NCI-H146 (cell line): ENCODE data around the gene RANBP3.
A peak's percentile ranks its signal among the peaks of the same experiment; 100 is the strongest.

Experiments used
- DNase-seq: peaks from one replicate; lab custom pipeline; 2025; lab: John Stamatoyannopoulos, UW

RANBP3 gene

DNA sequence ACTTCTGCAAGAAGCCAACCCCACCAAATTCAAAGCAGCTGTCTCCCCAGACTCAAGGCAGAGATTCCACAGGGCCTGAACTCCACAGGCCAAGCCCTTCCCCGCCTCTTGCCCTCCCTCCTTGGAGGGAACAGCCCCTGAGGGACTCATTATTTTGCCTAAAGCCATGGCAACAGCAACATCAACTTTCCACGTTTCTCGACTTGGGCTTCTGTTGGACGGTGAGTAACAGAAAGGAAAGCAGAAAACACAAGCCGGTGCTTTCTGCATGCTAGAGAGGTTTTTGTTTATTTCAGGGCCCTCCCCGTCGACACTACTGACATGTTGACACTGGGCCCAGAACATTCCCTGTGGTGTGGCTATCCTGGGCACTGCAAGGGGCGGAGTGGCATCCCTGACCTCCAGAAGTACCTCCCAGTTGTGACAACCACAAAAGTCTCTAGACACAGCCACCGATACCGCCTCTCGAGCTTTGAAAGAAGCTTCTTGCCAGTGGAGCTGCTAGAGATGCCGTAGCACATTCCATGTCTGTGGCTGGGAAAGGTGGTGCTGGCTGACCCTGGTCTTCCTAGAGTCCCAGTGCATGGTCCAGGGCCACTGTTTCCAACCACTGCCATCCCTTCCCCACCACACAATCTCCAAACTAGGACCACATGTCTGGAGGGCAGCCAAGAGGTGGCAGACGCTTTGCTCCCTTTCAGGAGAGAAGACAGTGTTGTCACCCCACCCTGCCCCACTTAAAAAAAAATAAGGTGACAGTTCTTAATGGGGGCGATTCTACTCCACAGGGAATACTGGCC, 51.1 kb downstream of the RANBP3 start:
- no peak for DNase-seq

DNA sequence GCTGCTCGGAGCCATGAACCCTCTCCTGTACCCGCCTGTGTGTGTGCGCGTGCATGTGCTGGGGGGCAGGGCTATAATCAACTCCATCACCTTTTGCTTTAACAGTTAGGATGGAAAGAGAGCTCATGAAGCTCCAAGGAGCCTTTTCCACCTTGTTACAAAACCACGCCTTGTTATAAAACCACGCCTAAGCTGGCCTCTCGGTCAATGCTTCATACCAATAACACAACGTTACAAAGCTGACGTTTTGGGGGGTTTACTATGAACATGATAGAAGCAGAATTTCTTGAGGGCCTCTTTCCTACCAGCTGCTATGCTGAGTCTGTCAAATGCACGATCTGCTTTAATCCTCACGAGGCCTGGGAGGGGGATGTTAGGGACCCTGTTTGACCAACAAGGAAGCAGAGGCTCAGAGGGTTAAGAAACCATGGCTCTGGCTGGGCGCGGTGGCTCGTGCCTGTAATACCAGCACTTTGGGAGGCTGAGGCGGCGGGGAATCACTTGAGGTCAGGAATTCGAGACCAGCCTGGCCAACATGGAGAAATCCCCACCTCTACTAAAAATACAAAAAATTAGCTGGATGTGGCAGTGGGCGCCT, 52.0 kb downstream of the RANBP3 start:
- DNase-seq: no peak

DNA sequence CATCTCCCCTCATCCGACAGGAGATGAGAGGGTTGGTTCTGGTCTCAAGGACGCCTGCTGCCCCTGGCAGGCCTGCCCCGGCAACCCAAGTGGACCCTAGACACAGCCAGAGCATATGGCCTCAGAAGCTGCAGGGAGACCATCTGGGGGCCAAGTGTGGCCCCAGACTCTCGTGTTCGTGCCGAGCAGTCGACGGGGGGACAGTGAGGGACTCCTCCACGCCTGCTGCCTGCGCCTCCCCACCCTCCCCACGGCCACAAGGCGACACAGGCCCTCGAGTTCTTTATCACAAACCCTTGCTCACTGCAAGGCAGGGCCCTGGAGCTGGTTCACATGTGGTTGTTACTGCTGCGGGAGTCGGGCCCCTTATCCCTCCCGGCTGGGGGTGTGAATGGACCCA, 54.6 kb downstream of the RANBP3 start:
- DNase-seq: no peak

DNA sequence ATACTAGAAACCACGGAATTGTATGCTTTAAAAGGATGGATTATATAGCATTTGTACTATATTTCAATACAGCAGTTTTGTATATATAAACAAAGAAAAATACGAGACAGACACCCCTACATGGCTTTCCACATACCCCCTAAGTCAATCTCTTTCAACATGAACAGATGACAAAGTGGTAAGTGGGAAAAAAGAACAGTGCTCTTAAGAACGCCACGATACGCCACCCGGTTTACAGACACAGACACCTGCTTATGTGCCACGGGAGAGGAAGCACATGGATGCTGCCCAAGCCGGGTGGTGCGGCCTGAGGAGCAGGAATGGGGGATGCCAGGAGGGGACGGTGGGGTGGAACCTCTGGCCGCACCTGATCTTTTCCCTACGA, 55.8 kb downstream of the RANBP3 start:
- no peak for DNase-seq

DNA sequence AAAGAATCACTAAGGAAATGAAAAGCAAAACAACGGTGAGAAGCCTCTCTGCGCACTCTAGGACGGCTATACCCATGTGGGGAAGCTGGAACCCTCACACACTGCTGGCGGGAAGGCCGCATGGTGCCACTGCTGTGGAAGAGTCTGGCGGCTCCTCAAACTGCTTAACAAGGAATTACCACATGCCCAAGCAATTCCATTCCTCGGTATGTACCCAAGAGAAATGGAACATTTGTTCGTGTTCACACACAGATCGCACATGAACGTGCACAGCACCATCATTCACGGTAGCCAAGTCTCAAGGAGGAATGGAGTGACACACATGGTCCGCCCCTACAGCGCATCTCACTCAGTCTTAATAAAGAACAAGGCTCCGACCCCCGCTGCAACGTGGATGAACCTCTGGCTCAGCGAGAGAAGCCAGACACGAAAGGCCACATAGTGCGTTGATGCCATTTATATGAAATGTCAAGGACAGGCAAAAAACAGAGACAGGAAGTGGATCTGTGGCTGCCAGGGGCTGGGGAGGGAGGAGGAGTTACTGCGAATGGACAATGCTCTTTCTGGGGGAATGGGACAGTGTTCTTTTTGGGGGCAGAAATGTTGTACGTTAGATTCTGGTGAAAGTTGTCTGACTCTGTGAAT, 56.3 kb downstream of the RANBP3 start:
- DNase-seq: no peak

DNA sequence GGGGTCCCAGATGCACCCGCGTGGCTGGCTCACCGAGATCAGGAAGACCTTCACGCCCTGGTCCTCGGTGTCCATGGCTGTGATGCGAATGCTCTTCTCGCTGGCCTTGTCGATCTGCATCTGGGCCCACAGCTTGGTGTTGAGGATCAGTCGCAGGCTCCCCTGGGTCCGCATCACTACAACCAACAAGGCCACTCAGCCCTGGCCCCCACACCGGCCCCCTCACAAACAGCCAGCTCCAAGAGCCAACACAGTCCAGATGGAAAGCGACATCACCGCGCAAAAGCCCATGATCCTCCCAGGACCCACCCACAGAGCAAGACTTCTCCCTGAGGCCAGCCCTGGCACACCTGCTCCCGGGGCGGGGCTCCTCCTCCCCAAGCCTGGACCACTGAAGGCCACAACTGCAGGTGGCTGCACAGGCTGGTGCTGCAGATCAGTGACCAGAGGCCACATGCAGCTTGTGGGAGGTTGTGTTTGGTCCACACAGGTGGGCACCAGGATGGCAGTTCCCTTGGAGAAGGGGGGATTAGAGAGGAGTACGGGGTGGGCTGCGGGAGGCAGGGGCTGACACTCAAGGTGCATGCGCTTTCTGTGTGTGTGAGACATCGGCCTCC, 59.4 kb downstream of the RANBP3 start:
- DNase-seq: no peak

DNA sequence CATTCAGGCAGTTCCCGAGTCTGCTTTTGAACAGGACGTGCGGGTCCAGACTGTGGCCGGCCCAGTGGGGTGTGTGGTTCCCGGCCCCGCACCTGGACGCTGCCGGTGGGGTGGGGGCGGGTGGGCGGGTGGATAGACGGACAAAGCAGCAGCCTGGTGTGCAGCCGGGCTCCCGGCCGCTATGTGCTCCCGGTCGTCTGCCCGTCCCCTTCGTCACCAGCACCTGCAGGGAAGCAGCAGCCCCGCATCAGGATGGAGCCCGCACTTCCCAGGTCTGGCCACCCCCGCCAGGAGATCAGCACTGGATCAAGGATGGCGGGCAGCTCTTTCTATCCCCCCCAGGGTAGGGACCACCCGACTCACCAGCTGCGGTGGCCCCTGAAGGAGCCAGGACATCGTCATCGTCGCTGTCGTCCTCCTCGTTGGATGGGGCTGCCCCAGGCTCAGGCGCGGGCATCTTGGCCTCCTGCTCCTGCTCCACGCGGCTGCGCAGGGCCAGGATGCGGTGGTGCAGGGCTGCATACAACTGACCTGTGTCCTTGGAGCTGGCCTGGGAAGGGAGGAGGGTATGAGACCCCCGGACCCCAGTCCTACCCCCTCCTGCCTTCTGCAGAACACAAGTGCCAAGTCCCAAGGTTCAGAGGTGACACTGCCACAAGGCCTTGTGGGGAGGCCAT, 60.4 kb downstream of the RANBP3 start:
- DNase-seq: no peak

DNA sequence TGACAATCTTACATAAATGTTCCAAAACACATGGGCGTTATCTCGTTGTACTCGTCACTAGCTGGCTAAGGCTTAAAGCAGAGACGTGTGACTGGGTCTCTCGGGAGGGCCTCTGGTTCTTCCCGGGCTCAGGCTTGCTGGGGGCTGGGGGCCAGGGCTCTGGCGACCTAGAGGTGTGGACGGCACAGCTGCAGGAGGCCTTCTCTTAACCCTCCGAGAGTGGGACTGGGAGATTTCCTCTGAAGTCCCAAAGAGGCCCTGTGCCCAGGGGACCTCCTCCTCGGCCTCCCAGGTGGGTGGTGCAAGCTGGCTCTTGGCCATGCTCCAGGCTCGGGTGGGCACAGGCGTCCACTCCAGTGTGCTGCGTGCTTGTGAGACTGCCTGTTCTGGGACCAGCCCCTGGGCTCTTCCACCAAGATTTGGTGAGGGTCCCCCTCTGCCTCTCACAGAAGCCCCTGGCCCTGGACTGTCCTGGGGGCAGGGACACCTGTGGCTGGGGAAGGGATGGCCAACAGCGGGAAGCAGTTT, 61.7 kb downstream of the RANBP3 start:
- DNase-seq: no peak

DNA sequence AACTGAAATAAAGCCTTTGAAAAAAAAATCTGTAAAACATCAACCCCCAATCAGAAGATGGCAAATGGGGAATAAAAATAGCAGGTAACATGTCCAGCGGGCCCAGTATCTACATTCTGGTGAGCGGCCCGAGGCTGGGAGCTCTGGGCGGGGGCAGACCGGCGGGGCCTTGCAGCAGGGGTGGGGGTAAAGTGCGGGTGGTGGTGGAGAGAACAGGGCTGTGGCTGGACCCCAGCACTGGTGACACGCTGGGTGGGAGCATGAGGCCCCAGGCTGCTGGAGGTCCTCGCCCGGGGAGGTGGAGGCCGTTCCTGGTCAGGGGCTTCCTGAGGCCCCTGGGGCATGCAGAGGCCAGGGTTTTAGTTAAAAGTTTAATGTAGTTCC, 62.2 kb downstream of the RANBP3 start:
- no peak for DNase-seq

DNA sequence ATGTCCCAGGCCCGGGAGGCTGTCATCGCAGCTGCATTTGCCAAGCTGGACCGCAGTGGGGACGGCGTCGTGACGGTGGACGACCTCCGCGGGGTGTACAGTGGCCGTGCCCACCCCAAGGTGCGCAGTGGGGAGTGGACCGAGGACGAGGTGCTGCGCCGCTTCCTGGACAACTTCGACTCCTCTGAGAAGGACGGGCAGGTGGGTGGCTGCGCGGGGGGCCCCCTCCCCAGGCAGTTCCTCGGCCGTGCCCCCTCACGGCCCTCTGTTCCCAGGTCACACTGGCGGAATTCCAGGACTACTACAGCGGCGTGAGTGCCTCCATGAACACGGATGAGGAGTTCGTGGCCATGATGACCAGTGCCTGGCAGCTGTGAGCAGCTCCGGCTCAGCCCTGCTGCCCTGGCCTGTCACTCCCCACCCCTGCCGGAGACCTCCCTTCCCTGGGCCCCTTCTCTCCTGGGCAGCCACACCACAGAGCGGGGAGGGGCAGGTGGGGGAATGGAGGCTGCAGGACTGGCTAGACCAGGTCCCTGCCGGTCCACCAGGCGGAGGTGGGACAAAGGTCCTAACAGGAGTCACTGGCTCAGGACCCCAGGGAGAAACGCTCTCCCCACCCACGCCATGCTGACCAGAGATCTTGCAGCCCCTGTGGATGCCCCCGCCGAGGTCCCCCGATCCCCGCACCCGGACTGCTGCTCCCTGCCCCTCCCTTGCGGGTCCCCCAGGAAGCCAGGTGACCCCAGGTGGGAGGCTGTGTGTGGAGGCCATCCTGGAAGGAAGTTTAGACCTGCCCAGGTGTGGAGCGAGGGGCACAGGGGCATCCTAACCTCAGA, 62.8 kb downstream of the RANBP3 start:
- DNase-seq: no peak

DNA sequence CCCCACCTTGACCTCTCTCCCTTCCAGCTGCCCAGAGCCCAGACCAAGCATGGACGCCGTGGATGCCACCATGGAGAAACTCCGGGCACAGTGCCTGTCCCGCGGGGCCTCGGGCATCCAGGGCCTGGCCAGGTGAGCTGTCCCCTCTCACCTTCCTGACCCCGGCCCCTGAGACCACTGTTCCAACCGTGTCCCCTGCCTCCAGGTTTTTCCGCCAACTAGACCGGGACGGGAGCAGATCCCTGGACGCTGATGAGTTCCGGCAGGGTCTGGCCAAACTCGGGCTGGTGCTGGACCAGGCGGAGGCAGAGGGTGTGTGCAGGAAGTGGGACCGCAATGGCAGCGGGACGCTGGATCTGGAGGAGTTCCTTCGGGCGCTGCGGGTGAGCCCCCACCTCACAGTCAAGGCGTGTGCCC, 63.6 kb downstream of the RANBP3 start:
- no peak for DNase-seq

DNA sequence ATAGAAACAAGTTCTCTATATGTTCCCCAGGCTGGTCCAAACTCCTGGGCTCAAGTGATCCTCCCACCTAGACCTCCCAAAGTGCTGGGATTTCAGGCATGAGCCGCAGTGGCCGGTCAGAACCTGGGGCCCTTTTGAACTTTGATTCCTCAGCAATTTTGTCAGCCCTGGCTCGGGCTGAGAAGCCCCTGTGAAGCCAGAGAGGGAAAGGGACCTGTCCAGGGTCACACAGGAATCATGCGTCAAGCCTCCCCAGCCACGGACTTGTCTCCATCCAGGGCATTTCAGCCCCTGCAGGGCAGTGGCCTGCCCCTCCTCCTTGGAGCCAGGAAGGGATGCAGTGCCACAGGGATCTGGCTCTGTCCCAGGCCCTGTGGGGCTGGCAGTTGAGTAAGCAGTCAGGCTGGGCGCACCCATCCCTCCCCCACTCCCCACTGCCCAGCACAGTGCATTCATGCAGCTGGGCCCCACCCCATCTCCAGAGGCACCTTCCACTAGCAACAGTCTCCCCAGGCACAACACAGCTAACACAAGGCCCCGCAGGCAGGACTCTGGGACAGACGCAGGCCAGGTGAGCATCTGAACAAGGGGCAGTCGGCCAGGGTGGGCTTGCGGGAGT, 64.1 kb downstream of the RANBP3 start, which contains the start of gene CAPS:
Gene CAPS, plus strand, starts transcription at position 516 of the 619 bp plus-strand sequence. CDS start 153 bp downstream, outside the sequence.
- DNase-seq: no peak

DNA sequence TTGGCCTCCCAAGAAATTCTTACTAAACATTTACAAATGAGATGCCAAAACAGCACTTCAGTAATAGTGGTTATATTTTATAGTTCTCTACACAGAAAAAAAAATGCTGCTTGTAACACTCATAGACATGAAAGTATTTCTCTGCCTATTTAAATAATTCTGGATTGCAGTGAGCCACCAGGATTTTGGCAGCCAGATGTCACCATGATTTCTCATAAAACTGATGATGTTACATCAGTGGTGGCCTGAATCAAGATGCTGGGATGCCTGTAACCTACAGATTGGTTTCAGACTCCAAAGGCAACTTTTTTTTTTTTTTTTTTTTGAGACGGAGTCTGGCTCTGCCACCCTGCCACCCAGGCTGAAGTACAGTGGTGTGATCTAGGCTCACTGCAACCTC, 66.6 kb downstream of the RANBP3 start:
- no peak for DNase-seq

DNA sequence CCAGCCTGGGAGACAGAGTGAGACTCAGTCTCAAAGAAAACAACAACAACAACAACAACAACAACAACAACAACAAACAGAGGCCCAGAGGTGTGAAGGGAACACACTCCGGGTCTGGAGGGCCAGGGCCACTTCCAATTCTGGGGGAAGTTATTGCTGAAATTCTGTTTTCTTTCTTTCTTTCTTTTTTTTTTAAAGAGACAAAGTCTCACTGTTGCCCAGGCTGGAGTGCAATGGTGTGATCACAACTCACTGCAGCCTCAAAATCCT, 67.4 kb downstream of the RANBP3 start:
- no peak for DNase-seq

DNA sequence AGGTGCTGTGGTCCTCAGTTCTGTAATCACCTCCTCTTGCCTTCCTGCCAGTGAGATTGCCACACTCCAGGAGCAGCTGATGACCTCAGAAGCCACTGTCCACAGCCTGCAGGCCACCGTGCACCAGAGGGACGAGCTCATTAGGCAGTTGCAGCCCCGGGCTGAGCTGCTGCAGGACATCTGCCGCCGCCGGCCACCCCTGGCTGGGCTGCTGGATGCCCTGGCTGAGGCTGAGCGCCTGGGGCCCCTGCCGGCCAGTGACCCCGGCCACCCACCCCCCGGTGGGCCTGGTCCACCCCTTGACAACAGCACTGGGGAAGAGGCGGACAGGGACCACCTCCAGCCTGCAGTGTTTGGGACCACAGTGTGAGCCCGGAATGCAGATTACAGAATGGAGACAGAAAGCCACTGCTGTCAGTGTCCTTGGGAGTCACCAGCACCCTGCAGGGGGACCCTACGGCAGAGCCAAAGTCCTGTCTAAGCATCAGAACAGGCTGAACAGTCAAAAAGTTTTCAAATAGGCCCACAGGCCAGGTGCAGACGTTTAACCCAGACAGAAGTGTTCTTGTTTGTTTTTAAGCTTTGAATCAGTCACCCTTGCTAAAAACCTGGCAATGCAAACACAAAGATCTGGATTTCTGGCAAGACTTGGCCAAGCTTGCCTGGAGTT, 69.0 kb downstream of the RANBP3 start:
- peak; percentile 64 for DNase-seq

DNA sequence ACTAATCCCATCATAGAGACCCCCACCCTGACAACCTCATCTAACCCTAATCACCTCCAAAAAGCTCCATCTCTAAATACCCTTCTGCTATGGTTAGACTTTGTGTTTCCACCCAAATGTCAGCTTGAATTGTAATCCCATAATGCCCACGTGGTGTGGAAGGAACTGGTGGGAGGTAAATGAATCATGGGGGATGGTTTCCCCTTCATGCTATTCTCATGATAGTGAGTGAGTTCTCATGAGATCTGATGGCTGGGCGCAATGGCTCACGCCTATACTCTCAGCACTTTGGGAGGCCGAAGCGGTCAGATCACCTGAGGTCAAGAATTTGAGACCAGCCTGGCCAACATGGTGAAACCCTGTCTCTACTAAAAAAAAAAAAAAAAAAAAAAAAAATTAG, 70.7 kb downstream of the RANBP3 start:
- DNase-seq: no peak

DNA sequence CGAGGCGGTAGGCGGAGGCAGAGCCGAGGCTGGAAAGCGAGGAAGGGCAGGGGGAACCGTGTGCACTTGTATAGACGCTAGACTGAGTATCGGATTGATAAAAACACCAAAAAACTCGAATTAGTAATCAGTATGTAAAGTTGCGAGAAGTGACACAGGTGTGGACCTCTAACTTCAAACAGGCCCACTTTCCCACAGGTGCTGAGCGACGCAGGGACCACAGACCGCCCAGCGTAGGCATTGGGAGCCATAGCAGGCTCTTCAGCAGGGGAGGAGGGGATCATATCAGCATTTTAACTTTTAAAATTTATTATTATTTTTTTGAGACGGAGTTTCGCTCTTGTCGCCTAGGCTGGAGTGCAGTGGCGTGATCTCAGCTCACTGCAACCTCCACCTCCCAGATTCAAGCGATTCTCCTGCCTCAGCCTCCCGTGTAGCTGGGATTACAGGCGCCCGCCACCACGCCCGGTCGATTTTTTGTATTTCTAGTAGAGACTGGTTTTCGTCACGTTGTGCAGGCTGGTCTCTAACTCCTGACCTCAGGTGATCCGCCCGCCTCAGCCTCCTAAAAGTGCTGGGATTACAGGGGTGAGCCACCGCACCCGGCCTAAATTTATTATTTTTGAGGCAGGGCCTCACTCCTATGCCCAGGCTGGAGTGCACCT, 72.7 kb downstream of the RANBP3 start:
- DNase-seq: no peak

DNA sequence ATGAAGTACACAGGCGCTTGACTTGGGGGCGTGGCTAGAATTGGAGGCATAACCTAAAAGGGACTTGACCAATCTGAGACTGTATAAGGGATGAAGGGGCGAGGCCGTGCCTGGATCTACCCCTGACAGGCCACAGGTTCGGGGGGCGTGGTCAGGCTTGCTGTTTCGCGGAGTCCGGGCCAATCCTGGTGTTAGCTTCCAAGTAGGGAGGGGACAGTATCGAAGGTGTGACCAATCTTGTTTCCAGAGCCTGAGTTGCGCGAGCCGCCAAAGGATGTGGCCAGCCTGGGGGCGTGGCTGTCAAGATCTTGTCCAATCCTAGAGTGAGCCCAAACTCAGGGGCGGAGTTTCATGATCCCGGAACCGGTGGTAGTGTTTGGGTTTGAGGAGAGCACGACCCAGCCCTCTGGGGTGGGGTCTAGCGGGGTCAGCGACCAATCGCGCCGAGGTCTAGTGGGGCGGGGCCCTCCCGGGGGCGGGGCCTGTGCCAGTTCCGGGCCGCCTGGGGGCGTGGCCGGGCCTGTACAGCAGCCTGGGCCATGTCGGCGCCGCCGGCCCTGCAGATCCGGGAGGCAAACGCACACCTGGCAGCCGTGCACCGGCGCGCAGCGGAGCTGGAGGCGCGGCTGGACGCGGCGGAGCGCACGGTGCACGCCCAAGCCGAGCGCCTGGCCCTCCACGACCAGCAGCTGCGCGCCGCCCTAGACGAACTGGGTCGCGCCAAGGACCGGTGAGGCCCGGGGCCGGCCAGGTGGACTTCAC, 73.4 kb downstream of the RANBP3 start, which contains the start of gene VMAC:
Gene VMAC, plus strand, starts transcription at position 521 of the 762 bp plus-strand sequence. Its CDS starts 19 bp downstream, at position 540.
- DNase-seq: peak; percentile 99
